ENCODE data around the gene MAPK4.
"Not testable (repeated sequence)": the region's sequence is repeated elsewhere in the genome, so short reads cannot be mapped to it uniquely, and the experiment has no call there.

The MAPK4 gene

DNA sequence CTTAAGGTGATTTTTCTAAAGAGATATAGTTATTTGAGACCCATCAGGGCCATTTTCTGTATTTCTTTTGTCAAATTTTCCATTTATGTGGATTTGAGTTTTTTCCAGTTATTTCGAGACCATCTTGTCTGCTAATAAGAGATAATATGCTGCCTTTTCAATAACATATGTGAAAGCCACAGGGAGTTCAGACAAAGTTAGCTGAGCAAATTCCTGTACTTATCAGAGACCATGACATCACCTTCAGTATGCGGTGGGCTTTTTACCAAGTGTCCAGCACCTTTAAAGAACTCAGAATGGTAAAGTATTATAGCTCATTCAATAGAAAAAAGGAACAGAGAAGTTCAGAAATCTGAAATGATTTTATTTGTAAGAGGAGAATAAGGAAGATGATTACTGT, 11.7 kb downstream of the MAPK4 start:
- no peak overlapping the region for H3K4me3 ChIP-seq (ENCODE audit: low read depth, low read length, poor library complexity, severe bottlenecking)
- no peaks in the 10 kb centered on the region for H3F3A ChIP-seq (ENCODE audit: insufficient read depth, low read length)
- no peak overlapping the region for H3K9ac ChIP-seq (ENCODE audit: low read length)
- no peak overlapping the region for H2AFZ ChIP-seq (ENCODE audit: low read length)
- H3K4me1 ChIP-seq (ENCODE audit: insufficient read depth, low read length, severe bottlenecking): no peaks in the 10 kb centered on the region
- no peaks in the 10 kb centered on the region for H3K36me3 ChIP-seq (ENCODE audit: insufficient read depth, low read length)
- H4K20me1 ChIP-seq (ENCODE audit: insufficient read depth, low read length): no peaks in the 10 kb centered on the region
- no peak overlapping the region for H3K4me2 ChIP-seq (ENCODE audit: low read length)
- no peaks in the 10 kb centered on the region for H3K9me3 ChIP-seq (ENCODE audit: low read length)
- H3K79me2 ChIP-seq (ENCODE audit: insufficient read depth, low read length): no peaks in the 10 kb centered on the region
- H3K27me3 ChIP-seq (ENCODE audit: insufficient read depth, low read length): no peaks in the 10 kb centered on the region; the same call in 1 of the 2 replicates
- no peak overlapping the region for H3K27ac ChIP-seq (ENCODE audit: low read depth, low read length, poor library complexity, severe bottlenecking)
- H3K9me2 ChIP-seq (ENCODE audit: low read depth, low read length): no peaks in the 10 kb centered on the region
- TF ChIP-seq EZH2 (IDR thresholded peaks at IDR 0.05; ENCODE audit: borderline replicate concordance, low read length): no peak
- TF ChIP-seq, protein P1, sequence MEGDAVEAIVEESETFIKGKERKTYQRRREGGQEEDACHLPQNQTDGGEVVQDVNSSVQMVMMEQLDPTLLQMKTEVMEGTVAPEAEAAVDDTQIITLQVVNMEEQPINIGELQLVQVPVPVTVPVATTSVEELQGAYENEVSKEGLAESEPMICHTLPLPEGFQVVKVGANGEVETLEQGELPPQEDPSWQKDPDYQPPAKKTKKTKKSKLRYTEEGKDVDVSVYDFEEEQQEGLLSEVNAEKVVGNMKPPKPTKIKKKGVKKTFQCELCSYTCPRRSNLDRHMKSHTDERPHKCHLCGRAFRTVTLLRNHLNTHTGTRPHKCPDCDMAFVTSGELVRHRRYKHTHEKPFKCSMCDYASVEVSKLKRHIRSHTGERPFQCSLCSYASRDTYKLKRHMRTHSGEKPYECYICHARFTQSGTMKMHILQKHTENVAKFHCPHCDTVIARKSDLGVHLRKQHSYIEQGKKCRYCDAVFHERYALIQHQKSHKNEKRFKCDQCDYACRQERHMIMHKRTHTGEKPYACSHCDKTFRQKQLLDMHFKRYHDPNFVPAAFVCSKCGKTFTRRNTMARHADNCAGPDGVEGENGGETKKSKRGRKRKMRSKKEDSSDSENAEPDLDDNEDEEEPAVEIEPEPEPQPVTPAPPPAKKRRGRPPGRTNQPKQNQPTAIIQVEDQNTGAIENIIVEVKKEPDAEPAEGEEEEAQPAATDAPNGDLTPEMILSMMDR (IDR thresholded peaks at IDR 0.05; ENCODE audit: low read length): no peak

GRCh38 chr18:50573196-50573595, 13.3 kb downstream of the MAPK4 start:
- not testable (repeated sequence) for H3F3A ChIP-seq (ENCODE audit: insufficient read depth, low read length); H3K27me3 ChIP-seq (ENCODE audit: insufficient read depth, low read length); H3K9me2 ChIP-seq (ENCODE audit: low read depth, low read length); H3K27ac ChIP-seq (ENCODE audit: low read depth, low read length, poor library complexity, severe bottlenecking); H3K9me3 ChIP-seq (ENCODE audit: low read length); H3K4me3 ChIP-seq (ENCODE audit: low read depth, low read length, poor library complexity, severe bottlenecking); H3K79me2 ChIP-seq (ENCODE audit: insufficient read depth, low read length); H3K9ac ChIP-seq (ENCODE audit: low read length); H3K36me3 ChIP-seq (ENCODE audit: insufficient read depth, low read length); H2AFZ ChIP-seq (ENCODE audit: low read length); H4K20me1 ChIP-seq (ENCODE audit: insufficient read depth, low read length); H3K4me1 ChIP-seq (ENCODE audit: insufficient read depth, low read length, severe bottlenecking); H3K4me2 ChIP-seq (ENCODE audit: low read length)

DNA sequence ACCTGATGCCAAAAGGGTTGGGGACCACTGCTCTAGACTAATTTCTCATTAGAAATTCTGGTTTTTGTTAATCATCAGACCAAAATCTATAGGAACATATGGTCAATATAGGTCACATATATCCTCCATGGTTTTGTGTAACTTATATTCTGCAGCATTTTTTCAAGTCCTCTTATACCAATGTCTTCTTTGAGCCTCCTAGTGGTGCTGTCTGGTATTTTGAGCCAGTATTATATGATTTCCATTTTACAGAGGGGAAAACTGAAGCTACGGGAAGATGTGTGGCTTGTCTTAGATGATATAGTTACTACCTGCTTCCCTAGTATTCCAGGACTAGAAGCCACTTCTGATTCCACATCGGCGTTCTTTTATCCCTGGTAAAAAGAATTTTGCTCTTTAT, 13.8 kb downstream of the MAPK4 start:
- H3K9me2 ChIP-seq (ENCODE audit: low read depth, low read length): no peaks in the 10 kb centered on the region
- no peaks in the 10 kb centered on the region for H3K79me2 ChIP-seq (ENCODE audit: insufficient read depth, low read length)
- H2AFZ ChIP-seq (ENCODE audit: low read length): no peak overlapping the region
- no peaks in the 10 kb centered on the region; the same call in 1 of the 2 replicates for H3K27me3 ChIP-seq (ENCODE audit: insufficient read depth, low read length)
- H3K27ac ChIP-seq (ENCODE audit: low read depth, low read length, poor library complexity, severe bottlenecking): no peak overlapping the region
- no peaks in the 10 kb centered on the region for H4K20me1 ChIP-seq (ENCODE audit: insufficient read depth, low read length)
- no peak overlapping the region for H3K9ac ChIP-seq (ENCODE audit: low read length)
- H3K9me3 ChIP-seq (ENCODE audit: low read length): no peaks in the 10 kb centered on the region
- no peaks in the 10 kb centered on the region for H3K36me3 ChIP-seq (ENCODE audit: insufficient read depth, low read length)
- no peak for TF ChIP-seq EZH2 (IDR thresholded peaks at IDR 0.05; ENCODE audit: borderline replicate concordance, low read length)
- TF ChIP-seq, protein P1 (IDR thresholded peaks at IDR 0.05; ENCODE audit: low read length): peak; percentile 59
- no peaks in the 10 kb centered on the region for H3F3A ChIP-seq (ENCODE audit: insufficient read depth, low read length)
- no peak overlapping the region for H3K4me2 ChIP-seq (ENCODE audit: low read length)
- no peak overlapping the region for H3K4me3 ChIP-seq (ENCODE audit: low read depth, low read length, poor library complexity, severe bottlenecking)
- no peaks in the 10 kb centered on the region for H3K4me1 ChIP-seq (ENCODE audit: insufficient read depth, low read length, severe bottlenecking)

DNA sequence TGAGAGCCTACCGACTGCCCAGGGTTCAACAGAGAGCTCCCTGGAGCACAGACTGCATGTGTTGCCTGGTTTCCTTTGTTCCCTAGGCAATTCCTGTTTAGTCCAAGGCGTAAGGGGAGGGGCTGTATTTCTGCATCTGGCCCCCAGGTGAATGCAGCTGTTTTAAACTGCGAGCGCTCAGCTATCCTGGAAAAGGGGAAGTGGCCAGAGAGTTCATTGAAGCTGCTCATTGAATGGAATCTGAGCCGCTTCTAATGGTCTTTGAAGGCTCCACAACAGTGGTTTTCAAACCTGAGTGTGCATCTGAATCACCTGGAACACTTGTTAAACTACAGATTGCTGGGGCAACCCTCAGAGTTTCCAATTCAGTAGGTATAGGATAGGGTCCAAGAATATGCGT, 18.1 kb downstream of the MAPK4 start:
- no peaks in the 10 kb centered on the region; the same call in 1 of the 2 replicates for H3K27me3 ChIP-seq (ENCODE audit: insufficient read depth, low read length)
- no peak overlapping the region for H3K9ac ChIP-seq (ENCODE audit: low read length)
- no peaks in the 10 kb centered on the region for H4K20me1 ChIP-seq (ENCODE audit: insufficient read depth, low read length)
- H3K79me2 ChIP-seq (ENCODE audit: insufficient read depth, low read length): no peaks in the 10 kb centered on the region
- H3K27ac ChIP-seq (ENCODE audit: low read depth, low read length, poor library complexity, severe bottlenecking): no peak overlapping the region
- no peaks in the 10 kb centered on the region for H3K9me2 ChIP-seq (ENCODE audit: low read depth, low read length)
- H3K4me1 ChIP-seq (ENCODE audit: insufficient read depth, low read length, severe bottlenecking): no peaks in the 10 kb centered on the region
- H3K36me3 ChIP-seq (ENCODE audit: insufficient read depth, low read length): no peaks in the 10 kb centered on the region; the same call in 1 of the 2 replicates
- no peaks in the 10 kb centered on the region for H3F3A ChIP-seq (ENCODE audit: insufficient read depth, low read length)
- no peak overlapping the region for H3K4me2 ChIP-seq (ENCODE audit: low read length)
- H2AFZ ChIP-seq (ENCODE audit: low read length): no peak overlapping the region
- no peak overlapping the region for H3K4me3 ChIP-seq (ENCODE audit: low read depth, low read length, poor library complexity, severe bottlenecking)
- TF ChIP-seq, protein P1 (IDR thresholded peaks at IDR 0.05; ENCODE audit: low read length): no peak
- no peak for TF ChIP-seq EZH2 (IDR thresholded peaks at IDR 0.05; ENCODE audit: borderline replicate concordance, low read length)
- H3K9me3 ChIP-seq (ENCODE audit: low read length): no peaks in the 10 kb centered on the region
